ENCODE results near the gene ARIH2.

- TF ChIP-seq, protein P1, sequence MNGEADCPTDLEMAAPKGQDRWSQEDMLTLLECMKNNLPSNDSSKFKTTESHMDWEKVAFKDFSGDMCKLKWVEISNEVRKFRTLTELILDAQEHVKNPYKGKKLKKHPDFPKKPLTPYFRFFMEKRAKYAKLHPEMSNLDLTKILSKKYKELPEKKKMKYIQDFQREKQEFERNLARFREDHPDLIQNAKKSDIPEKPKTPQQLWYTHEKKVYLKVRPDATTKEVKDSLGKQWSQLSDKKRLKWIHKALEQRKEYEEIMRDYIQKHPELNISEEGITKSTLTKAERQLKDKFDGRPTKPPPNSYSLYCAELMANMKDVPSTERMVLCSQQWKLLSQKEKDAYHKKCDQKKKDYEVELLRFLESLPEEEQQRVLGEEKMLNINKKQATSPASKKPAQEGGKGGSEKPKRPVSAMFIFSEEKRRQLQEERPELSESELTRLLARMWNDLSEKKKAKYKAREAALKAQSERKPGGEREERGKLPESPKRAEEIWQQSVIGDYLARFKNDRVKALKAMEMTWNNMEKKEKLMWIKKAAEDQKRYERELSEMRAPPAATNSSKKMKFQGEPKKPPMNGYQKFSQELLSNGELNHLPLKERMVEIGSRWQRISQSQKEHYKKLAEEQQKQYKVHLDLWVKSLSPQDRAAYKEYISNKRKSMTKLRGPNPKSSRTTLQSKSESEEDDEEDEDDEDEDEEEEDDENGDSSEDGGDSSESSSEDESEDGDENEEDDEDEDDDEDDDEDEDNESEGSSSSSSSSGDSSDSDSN (IDR thresholded peaks at IDR 0.05; ENCODE audit: borderline replicate concordance in 1 of 2, low read depth in 2 of 2, low read length in 2 of 2), result no peak
- TF ChIP-seq, protein P2, sequence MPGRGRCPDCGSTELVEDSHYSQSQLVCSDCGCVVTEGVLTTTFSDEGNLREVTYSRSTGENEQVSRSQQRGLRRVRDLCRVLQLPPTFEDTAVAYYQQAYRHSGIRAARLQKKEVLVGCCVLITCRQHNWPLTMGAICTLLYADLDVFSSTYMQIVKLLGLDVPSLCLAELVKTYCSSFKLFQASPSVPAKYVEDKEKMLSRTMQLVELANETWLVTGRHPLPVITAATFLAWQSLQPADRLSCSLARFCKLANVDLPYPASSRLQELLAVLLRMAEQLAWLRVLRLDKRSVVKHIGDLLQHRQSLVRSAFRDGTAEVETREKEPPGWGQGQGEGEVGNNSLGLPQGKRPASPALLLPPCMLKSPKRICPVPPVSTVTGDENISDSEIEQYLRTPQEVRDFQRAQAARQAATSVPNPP (IDR thresholded peaks at IDR 0.05; ENCODE audit: borderline replicate concordance, insufficient read depth, insufficient read length), result no peak
- TF ChIP-seq ZNF140 (CRISPR knock-in tag; IDR thresholded peaks at IDR 0.05) (no peak), ARNT (IDR thresholded peaks at IDR 0.05) (no peak), BCLAF1 (IDR thresholded peaks at IDR 0.05; ENCODE audit: borderline replicate concordance in 1 of 2, control insufficient read depth in 1 of 2, low read depth in 2 of 2, low read length in 1 of 2) (no peak), POLR2AphosphoS5 (IDR thresholded peaks at IDR 0.05; ENCODE audit: control insufficient read depth, insufficient read depth, low read depth, low read length) (no peak), TEAD4 (IDR thresholded peaks at IDR 0.05; ENCODE audit: low read length) (no peak), TEAD4 (CRISPR knock-in tag; IDR thresholded peaks at IDR 0.05; ENCODE audit: borderline replicate concordance) (no peak), ARID2 (IDR thresholded peaks at IDR 0.05) (no peak), POLR2A (conservative IDR thresholded peaks at IDR 0.05) (no peak), ZNF174 (CRISPR knock-in tag; IDR thresholded peaks at IDR 0.05) (no peak), TAF1 (IDR thresholded peaks at IDR 0.05; ENCODE audit: control insufficient read depth, extremely low read depth, insufficient read depth, low read length, severe bottlenecking) (no peak)
- TF ChIP-seq, protein P3, sequence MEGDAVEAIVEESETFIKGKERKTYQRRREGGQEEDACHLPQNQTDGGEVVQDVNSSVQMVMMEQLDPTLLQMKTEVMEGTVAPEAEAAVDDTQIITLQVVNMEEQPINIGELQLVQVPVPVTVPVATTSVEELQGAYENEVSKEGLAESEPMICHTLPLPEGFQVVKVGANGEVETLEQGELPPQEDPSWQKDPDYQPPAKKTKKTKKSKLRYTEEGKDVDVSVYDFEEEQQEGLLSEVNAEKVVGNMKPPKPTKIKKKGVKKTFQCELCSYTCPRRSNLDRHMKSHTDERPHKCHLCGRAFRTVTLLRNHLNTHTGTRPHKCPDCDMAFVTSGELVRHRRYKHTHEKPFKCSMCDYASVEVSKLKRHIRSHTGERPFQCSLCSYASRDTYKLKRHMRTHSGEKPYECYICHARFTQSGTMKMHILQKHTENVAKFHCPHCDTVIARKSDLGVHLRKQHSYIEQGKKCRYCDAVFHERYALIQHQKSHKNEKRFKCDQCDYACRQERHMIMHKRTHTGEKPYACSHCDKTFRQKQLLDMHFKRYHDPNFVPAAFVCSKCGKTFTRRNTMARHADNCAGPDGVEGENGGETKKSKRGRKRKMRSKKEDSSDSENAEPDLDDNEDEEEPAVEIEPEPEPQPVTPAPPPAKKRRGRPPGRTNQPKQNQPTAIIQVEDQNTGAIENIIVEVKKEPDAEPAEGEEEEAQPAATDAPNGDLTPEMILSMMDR (IDR thresholded peaks at IDR 0.05 in 2 of 3, conservative IDR thresholded peaks at IDR 0.05 in 1 of 3; ENCODE audit: insufficient read depth in 2 of 3, low read depth in 1 of 3, low read length in 3 of 3), result no peak
Measured at GRCh38 chr3:48974076-48974864, 55.6 kb downstream of the ARIH2 start.
